Measurements from ENCODE around the gene NR1H4. TPM values are rescaled to one million over a fixed set of nuclear protein-coding genes. Genes with fewer than 3 reads are reported as not detected.

Gene NR1H4
- total and polyA plus RNA-seq, 9 of the 15 experiments (the other 6 are each of a cell fraction or from before 2014, with no cell fraction given): 0.03 TPM; not detected in 8

GRCh38 chr12:100576331-100577036, 102.8 kb downstream of the NR1H4 start:
- Histone ChIP-seq H3K4me3 (no peak overlapping the region), H3K4me2 (ENCODE audit: insufficient read depth, low read length) (no peak overlapping the region), H3K9ac (ENCODE audit: insufficient read depth in 1 of 2, low read depth in 2 of 2, low read length in 2 of 2) (no peak overlapping the region), H2AFZ (ENCODE audit: low read depth, low read length) (no peak overlapping the region), H3K79me2 (ENCODE audit: control insufficient read depth, insufficient read depth, low read length) (peaks cover 8% of the 10 kb centered on the region; the same call in 1 of the 3 replicates), H3K27me3 (ENCODE audit: control insufficient read depth in 2 of 2, insufficient read depth in 2 of 2, low read length in 2 of 2) (no peaks in the 10 kb centered on the region), H3K27ac (ENCODE audit: extremely low read depth, low read depth, low read length) (peak overlapping the region; percentile 1; the same call in 1 of the 3 replicates), H3K36me3 (ENCODE audit: control insufficient read depth, insufficient read depth, low read length) (no peaks in the 10 kb centered on the region), H3K9me1 (ENCODE audit: control insufficient read depth, insufficient read depth, low read length) (no peaks in the 10 kb centered on the region), H4K20me1 (replicated peaks; ENCODE audit: control insufficient read depth, insufficient read depth, low read length) (no peaks in the 10 kb centered on the region), H3K9me3 (replicated peaks; ENCODE audit: control insufficient read depth, insufficient read depth, low read depth, low read length) (no peaks in the 10 kb centered on the region), H3K4me1 (replicated peaks in 1 of 2; ENCODE audit: control insufficient read depth in 2 of 2, insufficient read depth in 2 of 2, low read length in 2 of 2) (peaks cover 0 to 10% of the 10 kb centered on the region in 2 experiments; a peak in 3 of 5 replicates)
- no peak for FAIRE-seq
- peak; percentile 21; the same call in 1 of the 3 replicates for ATAC-seq
- CTCF ChIA-PET (ENCODE audit: low intra/inter-chr PET ratio): no interaction called here
- BruUV-seq (replicated peaks): TSS peak; percentile 13
- in situ Hi-C loops (cut with MboI) (loop anchor here (10.0 kb wide), 1 partner anchor 332 kb away; no protein-coding TSS in a partner anchor), intact Hi-C loops (cut with micrococcal nuclease) (no loop called here)
- WGBS (ENCODE audit: insufficient coverage, low coverage, missing lambda C conversion rate): 7% methylated on average over 3 of the region's 3 CpGs
- DNase-seq (ENCODE audit: extremely low read depth in 1 of 4, low spot score in 3 of 4): peak in 2 of 4 experiments; percentile 8 to 22
- POLR2A ChIA-PET: no interaction called here
- TF ChIP-seq BHLHE40 (IDR thresholded peaks at IDR 0.05; ENCODE audit: low read length): peak; percentile 42; the same call in 1 of the 2 replicates
- TF ChIP-seq GABPA (tag; conservative IDR thresholded peaks at IDR 0.05; ENCODE audit: low read depth): peak; percentile 41; the same call in 1 of the 2 replicates
- TF ChIP-seq CAMTA2 (CRISPR knock-in tag; conservative IDR thresholded peaks at IDR 0.05): no peak
- TF ChIP-seq JUN (IDR thresholded peaks at IDR 0.05; ENCODE audit: borderline replicate concordance, low read depth, low read length): peak; percentile 74
- no peak for TF ChIP-seq JUN (CRISPR knock-in tag; IDR thresholded peaks at IDR 0.05; ENCODE audit: borderline replicate concordance)
- no peak for TF ChIP-seq CEBPG (CRISPR knock-in tag; IDR thresholded peaks at IDR 0.05)
- TF ChIP-seq CEBPG (tag; conservative IDR thresholded peaks at IDR 0.05 in 1 of 2, IDR thresholded peaks at IDR 0.05 in 1 of 2): peak in 1 of 2 experiments; percentile 59; a peak in 1 of 4 replicates
- TF ChIP-seq ZFP91 (CRISPR knock-in tag; IDR thresholded peaks at IDR 0.05): no peak
- 0 out of 2 replicates have a peak, but pooled peaks have one; percentile 20 for TF ChIP-seq ETV1 (tag; conservative IDR thresholded peaks at IDR 0.05; ENCODE audit: low read depth)
- TF ChIP-seq, protein P1, sequence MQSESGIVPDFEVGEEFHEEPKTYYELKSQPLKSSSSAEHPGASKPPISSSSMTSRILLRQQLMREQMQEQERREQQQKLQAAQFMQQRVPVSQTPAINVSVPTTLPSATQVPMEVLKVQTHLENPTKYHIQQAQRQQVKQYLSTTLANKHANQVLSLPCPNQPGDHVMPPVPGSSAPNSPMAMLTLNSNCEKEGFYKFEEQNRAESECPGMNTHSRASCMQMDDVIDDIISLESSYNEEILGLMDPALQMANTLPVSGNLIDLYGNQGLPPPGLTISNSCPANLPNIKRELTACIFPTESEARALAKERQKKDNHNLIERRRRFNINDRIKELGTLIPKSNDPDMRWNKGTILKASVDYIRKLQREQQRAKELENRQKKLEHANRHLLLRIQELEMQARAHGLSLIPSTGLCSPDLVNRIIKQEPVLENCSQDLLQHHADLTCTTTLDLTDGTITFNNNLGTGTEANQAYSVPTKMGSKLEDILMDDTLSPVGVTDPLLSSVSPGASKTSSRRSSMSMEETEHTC (IDR thresholded peaks at IDR 0.05): peak; percentile 47; the same call in 1 of the 2 replicates
- no peak for TF ChIP-seq ATF1 (CRISPR knock-in tag; IDR thresholded peaks at IDR 0.05)
- TF ChIP-seq ATF1 (tag; IDR thresholded peaks at IDR 0.05): peak; percentile 59
- peak; percentile 86 for TF ChIP-seq JUND (IDR thresholded peaks at IDR 0.05; ENCODE audit: borderline replicate concordance, low read depth, low read length)
- TF ChIP-seq JUND (tag; IDR thresholded peaks at IDR 0.05; ENCODE audit: borderline replicate concordance, low read depth, low read length): peak; percentile 85
- 0 out of 2 replicates have a peak, but pooled peaks have one; percentile 8 for TF ChIP-seq PKNOX1 (IDR thresholded peaks at IDR 0.05)
- TF ChIP-seq, protein P2, sequence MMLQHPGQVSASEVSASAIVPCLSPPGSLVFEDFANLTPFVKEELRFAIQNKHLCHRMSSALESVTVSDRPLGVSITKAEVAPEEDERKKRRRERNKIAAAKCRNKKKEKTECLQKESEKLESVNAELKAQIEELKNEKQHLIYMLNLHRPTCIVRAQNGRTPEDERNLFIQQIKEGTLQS (IDR thresholded peaks at IDR 0.05): peak; percentile 93
- TF ChIP-seq, protein P2 (CRISPR knock-in tag; conservative IDR thresholded peaks at IDR 0.05): no peak

Data from K562 (cell line).